ENCODE measurements around the gene ETFA.

Gene ETFA

DNA sequence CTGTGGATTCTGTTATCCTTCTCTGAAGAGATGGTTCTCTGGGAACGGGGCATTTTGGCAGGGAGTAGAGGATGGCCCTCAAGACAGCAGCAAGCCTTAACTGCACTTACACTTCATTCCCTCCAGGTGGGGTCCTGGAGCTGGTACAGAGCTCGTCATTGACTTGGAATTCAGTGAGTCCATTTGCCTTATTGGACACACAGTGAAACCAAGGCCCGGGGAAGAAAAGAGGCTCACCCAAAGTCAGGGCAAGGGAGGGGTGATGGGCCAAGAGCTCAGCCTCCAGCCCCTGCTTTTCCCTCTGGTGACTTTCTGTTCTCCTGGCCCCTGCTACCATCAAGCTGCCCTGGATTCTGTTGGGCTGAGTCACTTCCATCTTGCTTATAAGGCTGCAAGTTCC lies 125.6 kb downstream of the ETFA start:
- H3K4me3 ChIP-seq (ENCODE audit: low read depth, low read length) = no peak overlapping the region
- peak; percentile 70 for DNase-seq (ENCODE audit: low read depth)
- TF ChIP-seq MYC (IDR thresholded peaks at IDR 0.05; ENCODE audit: low read depth, low read length) = no peak
- no peak for TF ChIP-seq POLR2A (IDR thresholded peaks at IDR 0.05; ENCODE audit: extremely low read depth, insufficient read length)
- TF ChIP-seq MAX (IDR thresholded peaks at IDR 0.05; ENCODE audit: low read depth, low read length) = no peak
- TF ChIP-seq, protein P1, sequence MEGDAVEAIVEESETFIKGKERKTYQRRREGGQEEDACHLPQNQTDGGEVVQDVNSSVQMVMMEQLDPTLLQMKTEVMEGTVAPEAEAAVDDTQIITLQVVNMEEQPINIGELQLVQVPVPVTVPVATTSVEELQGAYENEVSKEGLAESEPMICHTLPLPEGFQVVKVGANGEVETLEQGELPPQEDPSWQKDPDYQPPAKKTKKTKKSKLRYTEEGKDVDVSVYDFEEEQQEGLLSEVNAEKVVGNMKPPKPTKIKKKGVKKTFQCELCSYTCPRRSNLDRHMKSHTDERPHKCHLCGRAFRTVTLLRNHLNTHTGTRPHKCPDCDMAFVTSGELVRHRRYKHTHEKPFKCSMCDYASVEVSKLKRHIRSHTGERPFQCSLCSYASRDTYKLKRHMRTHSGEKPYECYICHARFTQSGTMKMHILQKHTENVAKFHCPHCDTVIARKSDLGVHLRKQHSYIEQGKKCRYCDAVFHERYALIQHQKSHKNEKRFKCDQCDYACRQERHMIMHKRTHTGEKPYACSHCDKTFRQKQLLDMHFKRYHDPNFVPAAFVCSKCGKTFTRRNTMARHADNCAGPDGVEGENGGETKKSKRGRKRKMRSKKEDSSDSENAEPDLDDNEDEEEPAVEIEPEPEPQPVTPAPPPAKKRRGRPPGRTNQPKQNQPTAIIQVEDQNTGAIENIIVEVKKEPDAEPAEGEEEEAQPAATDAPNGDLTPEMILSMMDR (IDR thresholded peaks at IDR 0.05; ENCODE audit: low read depth, low read length) = peak; percentile 75

DNA sequence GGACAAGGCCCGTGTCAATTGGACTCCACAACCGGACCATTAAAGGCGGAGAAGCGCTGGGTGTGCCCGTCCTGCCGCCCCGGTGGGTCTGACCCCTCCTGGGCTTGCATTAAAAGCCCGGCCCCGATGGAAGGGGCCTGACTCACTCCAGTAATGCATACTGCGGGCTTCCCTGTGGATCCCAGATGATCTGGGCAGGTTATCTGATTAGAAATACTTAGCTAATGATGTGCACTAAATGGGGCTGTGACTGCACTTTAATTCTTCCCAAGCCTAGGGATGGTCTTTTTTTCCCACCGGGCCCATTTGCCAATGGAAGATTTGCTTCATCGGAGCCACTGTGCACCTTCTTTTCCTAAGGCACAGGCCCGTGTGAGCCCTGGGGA lies 126.6 kb downstream of the ETFA start:
- no peak for DNase-seq (ENCODE audit: low read depth)
- no peak overlapping the region for H3K4me3 ChIP-seq (ENCODE audit: low read depth, low read length)
- TF ChIP-seq MYC (IDR thresholded peaks at IDR 0.05; ENCODE audit: low read depth, low read length) = no peak

DNA sequence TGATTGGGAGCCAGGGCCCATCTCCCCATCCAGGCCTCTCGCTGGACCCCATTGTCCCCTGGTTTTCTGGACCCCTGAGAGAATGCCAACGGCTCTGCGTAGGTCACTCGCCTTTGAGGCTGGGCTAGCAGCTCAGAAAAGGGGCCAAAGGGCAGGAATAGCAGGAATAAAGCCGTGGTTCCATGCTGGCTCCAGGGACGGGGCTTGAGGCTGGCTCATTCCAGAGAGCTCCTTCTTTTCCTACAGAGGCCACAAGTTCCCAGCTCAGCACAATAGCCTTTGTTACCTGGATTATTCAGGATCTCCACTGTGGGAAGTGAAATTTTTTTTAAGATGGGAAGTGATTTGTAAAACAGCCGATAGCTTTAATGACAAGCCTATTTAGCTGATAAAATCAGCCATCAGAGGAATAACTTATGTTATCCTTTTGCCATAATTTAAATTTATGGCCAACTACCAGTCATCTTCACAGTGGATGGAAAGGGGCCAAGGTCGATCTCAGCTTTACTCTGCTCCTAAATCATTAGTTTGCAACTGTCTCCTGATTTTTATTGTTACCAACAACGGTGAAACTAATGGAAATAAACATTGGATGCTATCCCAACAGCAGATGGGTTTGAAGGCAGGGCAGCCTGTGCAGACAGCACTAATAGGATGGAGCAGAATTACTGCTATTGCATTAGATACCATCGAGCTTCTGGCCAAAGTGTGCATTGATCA lies 127.2 kb downstream of the ETFA start:
- no peak overlapping the region for H3K4me3 ChIP-seq (ENCODE audit: low read depth, low read length)
- DNase-seq (ENCODE audit: low read depth) = no peak
- TF ChIP-seq MAX (IDR thresholded peaks at IDR 0.05; ENCODE audit: low read depth, low read length) = no peak
- TF ChIP-seq MYC (IDR thresholded peaks at IDR 0.05; ENCODE audit: low read depth, low read length) = no peak
- no peak for TF ChIP-seq POLR2A (IDR thresholded peaks at IDR 0.05; ENCODE audit: extremely low read depth, insufficient read length)
- TF ChIP-seq, protein P1 (IDR thresholded peaks at IDR 0.05; ENCODE audit: low read depth, low read length) = no peak

- no peak overlapping the region for H3K4me3 ChIP-seq (ENCODE audit: low read depth, low read length)
- no peak for TF ChIP-seq POLR2A (IDR thresholded peaks at IDR 0.05; ENCODE audit: extremely low read depth, insufficient read length)
- TF ChIP-seq MAX (IDR thresholded peaks at IDR 0.05; ENCODE audit: low read depth, low read length) = no peak
- TF ChIP-seq, protein P1 (IDR thresholded peaks at IDR 0.05; ENCODE audit: low read depth, low read length) = no peak
- TF ChIP-seq MYC (IDR thresholded peaks at IDR 0.05; ENCODE audit: low read depth, low read length) = no peak
- DNase-seq (ENCODE audit: low read depth) = no peak
These were observed 129.6 kb downstream of the ETFA start for GRCh38 chr15:76181705-76182107.

- no peak for DNase-seq (ENCODE audit: low read depth)
- no peak for TF ChIP-seq POLR2A (IDR thresholded peaks at IDR 0.05; ENCODE audit: extremely low read depth, insufficient read length)
- TF ChIP-seq, protein P1 (IDR thresholded peaks at IDR 0.05; ENCODE audit: low read depth, low read length) = no peak
These were observed 130.9 kb downstream of the ETFA start for GRCh38 chr15:76180321-76180720.

GRCh38 chr15:76179023-76179422 lies 132.2 kb downstream of the ETFA start:
- no peak overlapping the region for H3K4me3 ChIP-seq (ENCODE audit: low read depth, low read length)
- no peak for TF ChIP-seq POLR2A (IDR thresholded peaks at IDR 0.05; ENCODE audit: extremely low read depth, insufficient read length)
- TF ChIP-seq, protein P1 (IDR thresholded peaks at IDR 0.05; ENCODE audit: low read depth, low read length) = no peak
- no peak for TF ChIP-seq MYC (IDR thresholded peaks at IDR 0.05; ENCODE audit: low read depth, low read length)
- no peak for TF ChIP-seq MAX (IDR thresholded peaks at IDR 0.05; ENCODE audit: low read depth, low read length)
- no peak for DNase-seq (ENCODE audit: low read depth)

More at GRCh38 chr15:76180321-76180720, 130.9 kb downstream of the ETFA start:
- no peak overlapping the region for H3K4me3 ChIP-seq (ENCODE audit: low read depth, low read length)
